ENCODE data around the gene KRTAP5-11.

- TF ChIP-seq CTCF (conservative IDR thresholded peaks at IDR 0.05) (no peak), ZFX (IDR thresholded peaks at IDR 0.05) (no peak)
Observed at GRCh38 chr11:71577469-71578004, 5.1 kb downstream of the KRTAP5-11 start.
